ENCODE data around the gene TOP1. TPM values are rescaled to one million over a fixed set of nuclear protein-coding genes. Genes with fewer than 3 reads are reported as not detected.

Gene TOP1
- total RNA-seq, 1 donor from 2014 or later = 20.6 TPM

DNA sequence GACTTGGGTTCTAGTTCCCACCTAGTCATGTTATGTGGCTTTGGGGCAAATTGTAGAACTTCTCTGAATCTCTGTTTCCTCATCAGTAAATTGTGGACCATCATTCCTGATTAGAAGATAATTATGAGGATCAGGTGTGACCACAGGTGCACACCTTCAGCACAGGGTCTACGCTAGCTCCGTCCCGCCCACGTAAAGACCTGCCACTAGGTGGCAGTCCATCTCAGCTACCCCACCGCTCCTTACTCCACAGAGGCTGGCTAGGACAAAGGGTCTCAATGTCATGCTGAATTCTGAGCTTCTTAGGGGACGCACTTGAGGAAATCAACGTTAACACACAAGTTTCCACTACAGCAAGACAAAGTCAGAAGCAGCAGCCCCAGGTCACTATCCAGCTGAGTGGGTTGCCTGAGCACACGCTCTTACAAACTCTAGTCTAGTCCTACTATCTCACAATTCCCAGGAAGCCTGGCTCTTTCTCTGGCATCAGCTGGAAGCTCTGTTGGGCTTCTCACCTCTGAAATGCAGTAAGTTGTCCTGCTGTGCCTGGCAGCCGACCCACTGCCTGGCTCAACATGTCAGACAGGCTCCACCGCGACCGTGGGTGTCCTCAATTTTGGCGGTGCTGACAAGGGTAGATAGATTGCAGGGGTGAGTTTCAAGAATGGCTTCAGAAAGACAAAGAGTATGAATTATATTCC is 106.7 kb downstream of the TOP1 start:
- DNase-seq = peak; percentile 57
- ATAC-seq (ENCODE audit: poor library complexity) = no peak
- intact Hi-C loops (cut with DNase I) = loop anchor here (10.0 kb wide), 2 partner anchors 199 to 279 kb away; no protein-coding TSS in a partner anchor

GRCh38 chr20:41135888-41136679 is 107.5 kb downstream of the TOP1 start:
- intact Hi-C loops (cut with DNase I) = loop anchor here (10.0 kb wide), 2 partner anchors 199 to 279 kb away; no protein-coding TSS in a partner anchor
- no peak for DNase-seq
- ATAC-seq (ENCODE audit: poor library complexity) = no peak

DNA sequence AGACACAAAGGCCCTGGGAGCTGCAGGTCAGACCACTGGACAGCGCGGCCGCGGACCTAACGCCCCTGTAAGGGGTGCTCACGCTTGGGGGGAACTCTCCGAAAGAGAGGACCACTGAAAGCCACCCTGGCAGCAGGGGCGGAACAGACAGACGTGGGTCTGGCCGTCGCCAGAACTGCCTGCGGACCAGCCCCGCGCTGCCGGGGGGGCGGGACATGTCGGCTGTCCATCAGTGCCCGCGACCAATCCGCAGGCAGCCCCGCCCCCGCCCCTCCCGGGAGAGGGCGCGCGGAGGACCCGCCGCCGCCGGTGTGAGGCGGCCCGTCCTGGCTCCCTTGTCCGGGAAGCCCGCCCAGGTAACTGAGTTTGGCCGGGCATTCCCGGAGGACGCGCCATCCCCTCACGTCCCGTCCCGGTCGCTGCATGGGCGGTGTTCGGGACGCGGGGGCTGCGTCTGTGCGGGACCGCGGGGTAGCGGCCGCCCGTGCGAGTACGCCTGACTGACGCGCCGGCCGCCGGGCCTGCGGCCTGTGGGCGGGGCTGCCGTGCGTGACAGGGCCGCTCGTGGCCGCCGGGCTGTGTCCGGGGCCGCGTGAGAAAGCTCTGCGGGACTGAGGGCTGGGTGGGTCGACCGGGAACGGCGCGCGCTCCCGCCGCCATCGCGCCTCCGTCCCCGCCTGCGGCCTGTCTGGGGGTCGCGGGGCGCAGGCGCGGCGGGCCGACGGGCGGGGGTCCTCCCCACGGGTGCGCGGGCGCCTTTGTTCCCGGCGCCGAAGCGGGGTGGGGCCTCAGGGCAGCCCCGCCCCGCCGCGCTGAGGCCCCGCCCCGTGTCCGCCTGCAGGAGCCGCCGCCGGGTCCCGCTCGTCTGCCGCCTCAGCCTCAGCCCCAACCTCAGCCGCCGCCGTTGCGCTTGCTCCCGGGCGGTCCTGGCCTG is 108.3 kb downstream of the TOP1 start, which contains the start of gene PLCG1:
Gene PLCG1 (plus strand): TSS at position 864 of the 934 bp plus-strand sequence. CDS start 99 bp downstream, outside the sequence.
- DNase-seq (peak; percentile 94), ATAC-seq (ENCODE audit: poor library complexity) (peak; percentile 91)
- intact Hi-C loops (cut with DNase I) = loop anchor here (10.0 kb wide), 2 partner anchors 198 to 278 kb away; no protein-coding TSS in a partner anchor

DNA sequence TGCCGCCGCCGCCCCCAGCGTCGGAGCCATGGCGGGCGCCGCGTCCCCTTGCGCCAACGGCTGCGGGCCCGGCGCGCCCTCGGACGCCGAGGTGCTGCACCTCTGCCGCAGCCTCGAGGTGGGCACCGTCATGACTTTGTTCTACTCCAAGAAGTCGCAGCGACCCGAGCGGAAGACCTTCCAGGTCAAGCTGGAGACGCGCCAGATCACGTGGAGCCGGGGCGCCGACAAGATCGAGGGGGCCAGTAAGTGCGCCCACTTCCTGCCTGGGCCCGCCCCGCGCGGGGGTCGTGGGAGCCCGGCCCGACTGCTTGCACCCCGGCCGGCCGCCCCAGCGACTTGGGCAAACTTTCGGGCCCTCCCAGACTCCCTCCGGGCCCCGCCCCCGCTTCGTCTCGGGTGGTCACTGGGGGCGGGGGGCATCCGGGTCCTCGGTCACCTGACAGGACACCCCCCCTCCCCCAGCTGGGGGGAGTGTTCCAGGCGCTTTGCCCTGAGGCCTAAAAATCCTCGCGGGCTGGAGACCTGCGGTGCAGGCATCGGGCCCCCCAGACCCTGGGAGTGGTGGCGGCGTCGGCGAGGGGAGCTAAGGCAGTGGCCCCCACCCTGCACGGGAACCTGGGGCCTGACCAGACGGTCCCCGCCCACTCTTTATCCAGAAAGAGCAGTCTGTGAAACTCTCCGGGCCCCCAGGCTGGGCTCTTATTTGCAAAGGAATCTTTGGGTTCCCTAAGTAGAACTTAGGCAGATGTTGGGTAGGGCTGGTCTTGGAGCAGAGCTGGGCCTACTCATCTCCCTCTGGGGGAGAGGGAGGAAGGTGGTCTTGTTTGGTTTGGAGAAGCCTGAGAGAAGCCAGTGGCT is 109.2 kb downstream of the TOP1 start:
- intact Hi-C loops (cut with DNase I) = loop anchor here (10.0 kb wide), 2 partner anchors 197 to 277 kb away; no protein-coding TSS in a partner anchor
- ATAC-seq (ENCODE audit: poor library complexity) (peak; percentile 13), DNase-seq (peak; percentile 84)

DNA sequence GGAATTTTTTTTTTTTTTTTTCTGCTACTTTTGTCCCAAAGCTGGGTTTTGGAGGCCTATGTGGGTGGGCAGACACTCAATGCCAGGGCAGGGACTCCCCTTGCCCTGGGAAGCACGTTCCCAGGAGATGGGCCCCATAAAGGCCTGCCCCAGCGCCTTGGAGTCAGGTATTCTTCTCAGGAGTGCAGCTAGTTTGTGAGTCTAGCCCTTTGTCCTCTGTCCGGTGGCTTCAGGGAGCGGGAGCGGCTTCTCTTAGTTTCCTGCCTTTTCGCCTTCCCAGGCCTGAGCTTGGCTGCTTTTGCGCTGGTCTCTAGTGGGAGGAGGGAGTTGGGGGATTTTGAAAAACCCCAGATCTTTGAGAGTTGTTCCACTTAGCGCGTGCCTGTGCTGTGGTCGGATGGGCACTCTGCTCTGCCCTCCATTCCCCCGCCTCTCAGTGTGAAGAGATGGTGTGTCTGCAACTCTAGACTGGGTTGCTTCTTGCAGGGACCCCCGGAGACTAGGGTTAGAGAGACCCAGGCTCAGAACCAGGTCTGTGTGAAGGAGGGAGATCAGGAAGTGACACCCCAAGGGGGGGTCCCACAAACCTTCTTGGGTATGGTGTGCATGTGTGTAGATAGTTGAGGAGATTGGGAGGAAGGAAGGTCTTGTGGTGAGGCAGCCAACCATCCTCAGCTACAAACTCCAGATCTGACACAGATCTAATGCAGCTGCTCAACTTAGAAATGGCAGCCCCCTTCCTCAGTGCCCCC is 110.0 kb downstream of the TOP1 start:
- ATAC-seq (ENCODE audit: poor library complexity) (no peak), DNase-seq (no peak)
- intact Hi-C loops (cut with DNase I) = loop anchor here (10.0 kb wide), 2 partner anchors 196 to 276 kb away; no protein-coding TSS in a partner anchor

DNA sequence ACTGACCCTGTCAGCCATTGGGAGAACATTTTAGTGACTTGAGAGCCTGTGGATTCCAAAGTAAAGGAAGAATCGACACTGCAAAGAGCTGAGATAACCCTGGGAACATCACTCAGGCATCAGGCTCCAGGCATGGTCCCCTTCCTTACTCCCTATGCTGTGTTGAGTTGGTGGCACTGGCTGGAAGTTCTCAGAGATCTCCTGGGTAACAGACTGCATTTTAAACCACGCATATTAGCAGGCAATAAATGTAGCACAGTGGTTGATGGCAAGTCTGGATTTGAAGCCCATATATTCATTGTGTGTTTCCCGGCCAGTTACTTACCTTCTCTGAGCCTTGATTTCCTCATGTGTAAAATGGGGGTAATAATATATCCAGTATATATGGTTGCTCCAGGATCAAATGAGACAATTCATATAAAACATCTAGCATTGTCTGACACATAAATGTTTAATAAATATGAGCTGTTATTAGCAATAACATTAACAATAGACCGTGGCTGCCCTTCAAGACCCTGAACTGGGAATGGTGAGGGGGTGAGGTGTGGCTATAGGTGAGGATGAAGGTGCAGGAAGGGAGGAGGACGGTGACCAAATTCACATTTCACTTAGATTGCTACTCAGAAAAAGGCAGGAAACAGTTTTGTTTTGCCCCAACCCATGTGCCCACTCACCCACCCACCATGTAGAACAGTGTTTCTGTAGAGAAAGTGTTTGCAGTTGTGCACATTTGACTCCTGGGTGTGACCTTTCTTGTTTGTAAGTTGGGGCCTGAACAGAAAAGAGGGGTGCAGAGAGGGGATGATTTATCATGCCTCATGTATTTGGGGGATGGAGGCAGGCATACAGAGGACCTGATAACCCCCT is 110.8 kb downstream of the TOP1 start:
- intact Hi-C loops (cut with DNase I) = loop anchor here (10.0 kb wide), 2 partner anchors 195 to 275 kb away; no protein-coding TSS in a partner anchor
- ATAC-seq (ENCODE audit: poor library complexity) = no peak
- DNase-seq = no peak

DNA sequence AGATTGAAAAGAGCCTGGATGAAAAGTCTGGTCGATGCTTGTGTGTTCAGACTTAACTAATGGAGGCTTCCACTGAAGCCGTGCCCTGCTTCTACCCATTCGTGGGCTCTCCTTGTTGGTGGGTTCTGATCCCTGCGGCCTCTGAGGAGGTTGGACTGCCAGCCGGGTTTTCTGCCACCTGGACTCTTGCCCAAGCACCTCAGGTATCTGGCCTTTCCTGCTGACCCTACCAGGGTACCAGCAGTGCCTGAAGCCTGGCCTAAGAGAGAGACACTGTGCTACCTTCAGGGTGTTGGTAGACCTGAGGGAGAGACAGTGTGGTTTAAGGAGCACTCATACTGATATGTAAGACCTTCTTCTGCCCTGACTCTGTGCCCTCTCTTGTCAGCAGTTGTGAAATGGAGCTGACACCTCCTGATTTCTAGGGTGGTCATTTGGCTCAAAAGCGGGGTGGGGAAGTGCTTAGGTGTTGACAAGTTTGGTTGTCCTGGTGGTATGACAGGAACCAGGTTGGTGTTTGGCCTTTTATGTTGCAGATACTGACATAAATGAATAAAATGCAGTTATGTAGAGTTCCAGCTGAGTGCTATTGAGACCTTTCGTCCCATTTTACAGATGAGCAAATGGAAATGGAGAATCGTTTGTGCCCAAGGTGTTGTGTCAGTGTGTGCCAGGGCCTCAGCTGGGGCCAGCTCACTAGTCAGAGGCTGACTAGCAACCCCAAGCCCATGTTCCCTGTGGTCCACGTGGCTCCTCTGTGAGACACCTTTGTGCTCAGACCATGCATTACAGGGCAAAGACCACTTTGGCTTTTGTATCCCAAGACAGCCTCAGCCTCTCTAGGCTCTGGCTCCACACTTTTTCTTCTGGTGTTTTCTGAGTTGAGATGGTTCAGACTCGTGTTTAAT is 111.9 kb downstream of the TOP1 start:
- no peak for ATAC-seq (ENCODE audit: poor library complexity)
- intact Hi-C loops (cut with DNase I) = no loop called here
- no peak for DNase-seq

GRCh38 chr20:41141153-41141815 is 112.7 kb downstream of the TOP1 start:
- no peak for ATAC-seq (ENCODE audit: poor library complexity)
- intact Hi-C loops (cut with DNase I) = no loop called here
- DNase-seq = peak; percentile 66

- intact Hi-C loops (cut with DNase I) = no loop called here
Observed at GRCh38 chr20:41142245-41142644, 113.6 kb downstream of the TOP1 start.

DNA sequence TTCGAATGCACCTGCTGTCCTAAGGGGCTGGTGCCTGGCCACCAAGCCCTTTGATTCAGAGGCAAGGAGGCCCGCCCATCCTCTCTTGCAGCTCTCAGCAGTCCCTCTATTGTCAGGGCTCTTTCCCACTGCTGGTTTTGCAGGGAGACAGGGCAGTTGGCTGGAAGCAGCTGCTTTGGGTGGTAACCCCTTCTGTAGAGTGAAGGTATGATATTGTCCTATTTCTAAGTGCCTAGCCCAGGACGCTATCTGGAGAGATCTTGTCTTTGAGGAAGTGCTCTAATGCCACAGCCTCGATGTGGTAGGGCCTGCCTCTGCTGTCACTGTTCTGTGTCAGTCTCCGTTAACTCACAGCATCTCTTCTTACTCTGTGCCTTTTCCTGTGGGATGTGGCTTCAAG is 114.3 kb downstream of the TOP1 start:
- no peak for DNase-seq
- ATAC-seq (ENCODE audit: poor library complexity) = no peak
- intact Hi-C loops (cut with DNase I) = no loop called here

More at GRCh38 chr20:41142245-41142644, 113.6 kb downstream of the TOP1 start:
- ATAC-seq (ENCODE audit: poor library complexity) (no peak), DNase-seq (no peak)

DNA sequence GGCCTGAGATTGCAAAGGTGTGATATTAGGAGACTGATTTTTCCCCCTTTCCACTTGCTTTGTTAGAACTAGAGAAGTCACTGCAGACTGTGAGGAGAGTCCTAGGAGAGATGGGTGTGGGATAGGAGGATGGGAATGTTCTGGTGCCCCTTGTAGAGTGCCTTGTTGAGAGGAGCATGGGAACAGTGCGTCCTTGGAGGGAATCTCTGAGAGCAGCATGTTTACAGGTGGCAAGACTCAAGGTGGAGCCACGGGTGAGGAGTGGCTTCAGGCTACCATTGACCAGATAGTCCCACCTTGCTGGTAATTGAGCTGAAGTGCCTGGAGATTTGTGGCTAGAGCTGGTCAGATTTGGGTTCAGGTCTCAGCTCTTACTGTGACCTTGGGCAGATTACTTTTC is 114.7 kb downstream of the TOP1 start:
- ATAC-seq (ENCODE audit: poor library complexity) = no peak

GRCh38 chr20:41145317-41145716 is 116.7 kb downstream of the TOP1 start:
- ATAC-seq (ENCODE audit: poor library complexity) (no peak), DNase-seq (peak; percentile 16)
- intact Hi-C loops (cut with DNase I) = no loop called here

More for the DNA sequence above, 114.7 kb downstream of the TOP1 start:
- no peak for DNase-seq
- intact Hi-C loops (cut with DNase I) = no loop called here

DNA sequence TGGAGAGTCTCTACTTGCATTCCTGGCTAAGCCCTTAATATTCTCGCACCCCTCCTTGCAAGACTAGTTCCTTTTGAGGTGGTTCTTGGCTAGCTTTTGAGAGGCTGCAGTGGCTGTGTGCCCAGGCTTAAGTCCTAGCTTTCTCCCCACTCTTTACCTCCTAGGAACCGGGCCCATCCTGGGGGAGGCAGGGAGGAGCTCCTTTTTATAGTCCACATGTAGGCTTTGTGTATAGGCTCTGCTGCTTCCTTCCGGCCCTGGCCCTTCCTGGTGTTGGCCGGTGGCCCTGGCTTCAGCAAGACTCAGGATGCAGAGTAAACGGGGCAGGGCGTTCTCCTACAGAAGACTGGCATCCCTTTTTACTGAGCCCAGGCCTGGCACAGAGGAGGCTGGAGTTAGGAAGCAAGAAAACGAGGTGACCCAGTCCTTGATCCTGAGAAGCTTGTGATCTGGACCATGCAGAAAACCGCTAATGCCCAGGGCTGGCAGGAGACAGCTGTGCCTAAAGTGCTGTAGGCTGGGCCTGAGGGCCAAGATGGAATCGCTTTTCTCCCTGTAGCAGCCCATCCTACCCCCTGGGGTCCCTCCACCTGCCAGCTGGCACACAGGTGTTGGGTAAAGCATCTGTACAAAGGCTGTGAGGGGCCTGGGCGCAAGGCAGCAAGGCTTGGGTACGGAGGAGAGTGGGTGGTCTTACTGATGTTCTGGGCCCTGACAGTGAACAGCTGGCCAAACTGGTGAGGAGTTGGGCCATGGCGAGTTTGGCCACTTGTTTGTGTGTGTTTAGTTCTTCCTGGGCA is 117.4 kb downstream of the TOP1 start:
- intact Hi-C loops (cut with DNase I) = no loop called here
- ATAC-seq (ENCODE audit: poor library complexity) (peak; percentile 21), DNase-seq (peak; percentile 73)

DNA sequence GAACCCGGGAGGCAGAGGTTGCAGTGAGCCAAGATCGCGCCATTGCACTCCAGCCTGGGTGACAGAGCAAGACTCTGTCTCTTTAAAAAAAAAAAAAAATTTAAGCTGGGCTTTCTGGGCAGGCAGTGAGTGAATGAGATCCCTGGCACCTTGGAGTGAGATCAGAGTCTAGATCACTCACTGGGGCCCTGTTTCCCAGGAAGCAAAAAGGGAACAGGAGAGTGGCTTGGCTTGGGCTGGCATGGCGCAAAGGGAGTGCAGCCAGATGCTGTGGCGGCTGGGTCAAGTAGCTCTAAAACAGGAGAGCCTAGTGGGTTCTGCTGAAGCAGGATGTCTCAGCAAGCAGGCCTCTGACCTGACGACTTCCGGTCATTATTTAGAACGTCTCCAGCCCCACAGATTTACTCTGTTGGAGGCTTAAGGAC is 119.2 kb downstream of the TOP1 start:
- DNase-seq (peak; percentile 66), ATAC-seq (ENCODE audit: poor library complexity) (peak; percentile 79)
- intact Hi-C loops (cut with DNase I) = no loop called here

All from Right ventricle myocardium superior (tissue), 1 donor.